NCI-H1105 (cell line): ENCODE results near the gene CECR2.
"Not testable (repeated sequence)": the region's sequence is repeated elsewhere in the genome, so short reads cannot be mapped to it uniquely, and the experiment has no call there.

Experiments used
- DNase-seq: peaks from one replicate; lab custom pipeline; 2025; lab: John Stamatoyannopoulos, UW

The CECR2 gene

GRCh38 chr22:17402293-17402692, 33.0 kb downstream of the CECR2 start:
- DNase-seq: no peak

GRCh38 chr22:17403906-17404305, 34.6 kb downstream of the CECR2 start:
- no peak for DNase-seq

- DNase-seq: no peak
Measured at GRCh38 chr22:17407643-17408042, 38.4 kb downstream of the CECR2 start.

DNA sequence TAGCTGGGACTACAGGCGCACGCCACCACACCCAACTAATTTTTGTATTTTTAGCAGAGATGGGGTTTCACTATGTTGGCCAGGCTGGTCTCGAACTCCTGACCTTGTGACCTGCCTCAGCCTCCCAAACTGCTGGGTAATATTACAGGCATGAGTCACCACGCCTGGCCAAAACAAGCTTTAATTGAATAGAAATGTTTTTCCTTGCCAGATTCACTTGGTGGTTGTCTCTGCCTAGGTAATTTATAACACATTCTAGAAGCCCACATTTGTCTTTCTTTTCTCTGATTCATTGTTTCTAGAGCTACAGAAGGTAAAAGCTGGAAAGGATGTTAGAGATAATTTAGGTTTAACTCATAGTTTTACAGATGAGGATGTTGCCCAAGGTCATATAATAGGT, 41.3 kb downstream of the CECR2 start:
- DNase-seq: no peak

DNA sequence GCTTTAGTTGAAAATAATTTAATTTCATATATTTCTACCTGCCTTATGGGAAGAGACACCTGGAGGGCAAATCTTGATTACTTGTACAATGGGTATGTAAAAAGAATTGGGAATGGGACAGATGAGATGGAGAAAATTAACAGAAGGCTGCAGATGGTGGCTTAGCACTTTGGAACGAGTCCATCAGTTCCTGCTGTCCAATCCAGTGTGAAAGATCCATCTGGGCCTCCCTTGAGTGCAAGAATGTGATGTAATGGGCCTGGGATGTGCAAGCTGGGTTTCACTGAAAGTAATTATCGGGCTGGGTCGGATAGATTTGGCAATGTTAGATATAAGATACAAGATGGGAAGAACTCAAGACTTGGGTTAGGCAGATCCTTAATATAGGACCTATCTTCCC, 42.0 kb downstream of the CECR2 start:
- no peak for DNase-seq

- DNase-seq: no peak
Measured at GRCh38 chr22:17412232-17412631, 43.0 kb downstream of the CECR2 start.

GRCh38 chr22:17418890-17419324, 49.6 kb downstream of the CECR2 start:
- no peak for DNase-seq

GRCh38 chr22:17419348-17419747, 50.1 kb downstream of the CECR2 start:
- no peak for DNase-seq

GRCh38 chr22:17422736-17423343, 53.6 kb downstream of the CECR2 start:
- no peak for DNase-seq

- no peak for DNase-seq
Measured at GRCh38 chr22:17423616-17424015, 54.4 kb downstream of the CECR2 start.

DNA sequence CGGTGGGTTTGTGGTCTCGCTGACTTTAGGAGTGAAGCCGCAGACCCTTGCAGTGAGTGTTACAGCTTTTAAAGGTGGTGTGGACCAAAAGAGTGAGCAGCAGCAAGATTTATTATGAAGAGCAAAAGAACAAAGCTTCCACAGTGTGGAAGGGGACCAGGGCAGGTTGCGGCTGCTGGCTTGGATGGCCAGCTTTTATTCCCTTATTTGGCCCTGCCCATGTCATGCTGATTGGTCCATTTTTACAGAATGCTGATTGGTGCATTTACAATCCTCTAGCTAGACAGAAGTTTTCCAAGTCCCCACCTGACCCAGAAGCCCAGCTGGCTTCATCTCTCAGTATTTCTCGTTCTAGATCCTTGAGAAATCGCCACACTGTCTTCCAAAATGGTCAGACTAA, 58.3 kb downstream of the CECR2 start:
- DNase-seq: not testable (repeated sequence)

- DNase-seq: no peak
Measured at GRCh38 chr22:17429516-17429915, 60.3 kb downstream of the CECR2 start.

DNA sequence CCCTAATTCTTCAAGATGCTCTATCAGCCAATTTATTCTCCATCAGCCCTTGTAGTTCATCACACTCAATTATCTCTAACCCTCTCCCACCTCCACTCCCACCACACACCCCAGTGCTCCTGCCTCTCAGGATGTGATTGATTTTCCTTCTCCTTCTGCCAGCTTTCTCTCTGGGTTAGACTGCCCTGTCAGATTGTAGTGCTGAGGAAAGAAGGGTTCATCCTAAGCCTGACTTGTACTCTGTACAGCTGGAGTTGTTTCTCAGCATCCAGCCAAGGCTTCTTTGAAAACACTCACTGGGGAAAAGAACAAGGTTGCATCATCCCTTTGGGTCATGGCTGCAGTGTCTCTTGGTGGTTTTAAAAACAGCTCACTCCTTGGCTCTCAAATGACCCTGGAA, 61.2 kb downstream of the CECR2 start:
- DNase-seq: no peak

- no peak for DNase-seq
Measured at GRCh38 chr22:17431179-17431578, 61.9 kb downstream of the CECR2 start.

GRCh38 chr22:17434856-17435255, 65.6 kb downstream of the CECR2 start:
- DNase-seq: no peak

- DNase-seq: no peak
Measured at GRCh38 chr22:17435375-17435774, 66.1 kb downstream of the CECR2 start.

GRCh38 chr22:17436382-17436980, 67.2 kb downstream of the CECR2 start:
- no peak for DNase-seq

DNA sequence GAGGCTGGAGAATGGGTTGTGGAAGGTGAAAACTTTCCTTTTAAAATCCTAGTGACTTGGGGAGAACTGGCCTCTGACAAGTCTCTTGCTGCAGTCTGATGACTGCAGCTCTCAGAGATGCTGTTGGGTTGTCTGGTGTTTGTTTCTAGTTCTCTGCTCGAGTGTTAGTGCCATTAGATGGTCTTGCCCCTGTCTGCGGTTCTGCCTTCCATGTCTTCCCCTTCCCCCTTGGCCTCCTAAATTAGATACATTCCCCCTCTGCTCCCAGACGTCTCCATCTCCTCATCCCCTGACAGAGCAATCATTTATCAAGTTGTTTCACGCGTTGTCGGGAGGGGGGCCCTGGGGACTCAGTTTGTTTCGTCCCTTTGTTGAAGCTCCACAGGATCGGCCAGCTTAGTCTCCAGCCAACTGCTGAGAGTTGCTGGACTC, 67.7 kb downstream of the CECR2 start:
- no peak for DNase-seq

GRCh38 chr22:17438026-17438425, 68.8 kb downstream of the CECR2 start:
- no peak for DNase-seq

DNA sequence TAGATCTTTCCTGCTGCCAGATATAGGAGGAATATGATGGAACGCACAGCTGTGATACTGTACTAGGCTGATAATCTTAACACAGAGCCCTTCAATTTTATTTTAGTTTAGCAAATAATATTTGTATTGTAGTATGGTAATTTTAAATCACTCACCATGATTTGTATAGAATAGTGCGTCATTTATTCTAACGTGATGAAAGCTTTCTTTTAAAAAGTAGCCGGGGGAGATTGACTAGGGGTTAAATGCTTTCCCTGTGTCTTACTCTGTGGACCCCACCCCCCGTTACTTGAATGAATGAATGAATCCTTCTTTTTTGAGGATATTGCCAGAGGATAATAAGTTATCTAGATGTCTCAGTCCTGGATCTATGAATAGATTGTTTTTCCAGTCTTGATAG, 72.1 kb downstream of the CECR2 start:
- no peak for DNase-seq

- no peak for DNase-seq
Measured at GRCh38 chr22:17443405-17444203, 74.3 kb downstream of the CECR2 start.

DNA sequence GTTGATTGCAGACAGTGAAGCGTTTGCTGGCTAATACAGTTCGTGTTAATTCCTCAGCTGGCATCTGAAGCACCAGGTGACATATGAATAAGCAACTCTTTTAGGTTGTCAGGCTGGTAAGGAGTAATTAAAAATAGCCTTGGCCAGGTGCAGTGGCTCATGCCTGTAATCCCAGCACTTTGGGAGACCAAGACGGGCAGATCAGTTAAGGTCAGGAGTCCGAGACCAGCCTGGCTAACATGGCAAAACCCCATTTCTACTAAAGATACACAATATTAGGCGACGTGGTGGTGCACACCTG, 74.9 kb downstream of the CECR2 start:
- no peak for DNase-seq

DNA sequence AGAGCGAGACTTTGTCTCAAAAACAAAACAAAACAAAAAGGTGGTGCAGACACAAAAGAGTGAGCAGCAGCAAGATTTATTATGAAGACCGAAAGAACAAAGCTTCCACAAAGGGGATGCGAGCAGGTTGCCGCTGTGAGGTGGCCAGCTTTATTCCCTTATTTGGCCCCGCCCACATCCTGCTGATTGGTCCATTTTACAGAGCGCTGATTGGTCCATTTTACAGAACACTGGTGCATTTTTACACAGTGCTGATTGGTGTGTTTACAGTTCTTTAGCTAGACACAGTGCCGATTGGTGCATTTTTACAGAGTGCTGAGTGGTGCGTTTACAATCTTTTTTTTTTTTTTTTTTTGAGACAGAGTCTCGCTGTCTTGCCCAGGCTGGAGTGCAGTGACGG, 77.4 kb downstream of the CECR2 start:
- no peak for DNase-seq

DNA sequence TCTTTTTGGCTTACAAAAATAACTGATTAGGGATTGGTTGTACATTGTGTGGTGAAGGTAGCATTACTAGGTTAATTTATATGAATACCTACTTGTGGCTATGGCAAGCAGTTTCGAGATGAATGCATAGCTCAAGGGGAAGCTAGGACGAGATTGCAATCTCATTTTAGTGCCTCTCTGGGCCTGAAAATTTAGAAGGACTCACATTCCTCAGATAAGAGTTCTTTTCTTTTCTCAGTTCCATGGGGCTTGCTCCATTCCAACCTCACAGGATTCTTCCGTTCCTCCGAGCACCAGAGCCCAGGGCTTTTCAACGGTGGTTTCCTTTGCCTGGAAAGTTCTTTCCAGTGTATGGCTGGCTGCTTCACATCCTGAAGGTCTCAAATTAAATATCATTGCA, 82.1 kb downstream of the CECR2 start:
- DNase-seq: no peak
